Right ventricle myocardium superior (tissue), 1 donor: ENCODE results near the gene STK24. TPM values are rescaled to one million over a fixed set of nuclear protein-coding genes. Genes with fewer than 3 reads are reported as not detected.

Experiments
- ATAC-seq: fragments of 200-7000 bp; cut with Tn5 transposase; one replicate; pipeline ENCODE4 v1.9.1; 2020; ENCODE audit warnings: mild to moderate bottlenecking; ENCODE audit not compliant: poor library complexity
- DNase-seq: peaks from one replicate; pipeline ENCODE4 v3.0.0-alpha.2; 2020
- intact Hi-C: fragments of 100-400 bp; cut with DNase I; formaldehyde crosslinking; loops from one replicate; pipeline ENCODE4 v1.11.2; 2022
- total RNA-seq: library from RNA; stranded (reverse); fragmentation: NEBNext Ultra II Directional; extraction: Animal tissue kit (Norgen Biotek cat#: 25700); gene quantifications from one replicate; pipeline ENCODE4 v1.2.1, GENCODE V29; 2021
- donor health status: DM: no; HTN: yes; CAD: no; lungs with severe emphysema.

STK24 gene
- total RNA-seq, 1 donor from 2014 or later = 56.1 TPM

- intact Hi-C loops = no loop called here
- DNase-seq = no peak
- no peak for ATAC-seq
These were observed 90.5 kb downstream of the STK24 start for GRCh38 chr13:98486412-98486811.

DNA sequence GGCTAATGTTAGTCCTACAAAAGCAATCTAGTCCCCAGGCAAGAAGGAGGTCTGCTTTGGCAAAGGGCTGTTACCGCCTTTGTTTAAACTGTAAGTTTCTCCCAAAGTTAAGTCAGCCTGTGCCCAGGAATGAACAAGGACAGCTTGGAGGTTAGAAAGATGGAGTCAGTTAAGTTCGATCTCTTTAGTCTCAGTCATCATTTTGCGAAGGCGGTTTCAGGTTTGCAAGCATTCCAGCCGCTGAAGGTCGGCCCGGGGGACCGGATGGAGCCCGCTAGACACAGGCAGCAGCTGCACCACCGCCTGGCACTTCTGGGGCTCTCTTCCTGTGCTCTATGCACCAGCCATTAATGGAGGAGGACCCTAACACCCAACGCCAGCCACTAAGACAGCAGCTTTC is 91.3 kb downstream of the STK24 start:
- DNase-seq (no peak), ATAC-seq (no peak)
- intact Hi-C loops = no loop called here

DNA sequence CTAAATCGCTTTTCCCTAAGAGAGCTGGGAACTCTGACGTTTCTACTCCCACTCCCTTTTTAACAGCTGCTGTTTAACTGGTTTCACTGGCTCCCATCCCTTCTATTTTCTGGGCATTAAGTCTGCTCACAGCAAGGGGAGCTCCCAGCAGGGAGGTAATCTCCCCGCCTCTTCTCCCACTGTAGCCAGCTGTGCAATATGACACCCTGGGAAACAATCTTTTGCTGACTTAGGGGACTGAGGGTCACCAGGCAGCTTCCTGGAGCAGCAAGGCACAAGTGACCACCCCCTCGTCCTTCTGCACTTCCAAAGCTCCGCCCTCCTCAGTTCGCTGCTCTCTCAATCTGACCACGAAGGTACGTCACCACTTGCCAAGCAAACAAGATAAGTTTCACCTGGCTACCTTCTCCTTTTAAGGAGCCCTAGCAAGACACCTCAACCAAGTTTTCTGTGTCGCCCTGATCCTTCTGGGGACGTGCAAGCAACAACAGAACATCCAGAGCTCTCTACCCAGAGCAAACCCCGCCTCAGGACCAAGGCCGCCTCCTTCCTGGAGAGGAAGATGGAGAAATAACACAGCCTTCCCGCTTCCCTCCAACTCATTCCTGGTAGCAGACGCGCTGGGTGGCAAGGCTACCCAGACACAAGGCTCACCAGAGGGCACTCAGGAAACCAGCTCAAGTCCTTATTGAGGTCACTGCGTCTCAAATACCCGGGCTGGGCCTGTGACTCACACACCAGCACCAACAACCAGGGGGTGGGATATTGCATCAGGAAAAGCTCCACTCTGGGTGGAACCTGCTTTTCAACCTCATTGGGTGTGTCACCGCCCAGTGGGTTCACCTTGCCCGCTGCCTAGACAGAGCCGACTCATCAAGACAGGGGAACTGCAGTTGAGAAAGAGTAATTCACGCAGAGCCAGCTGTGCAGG is 92.4 kb downstream of the STK24 start:
- intact Hi-C loops = no loop called here
- peak; percentile 65 for ATAC-seq
- DNase-seq = peak; percentile 67

DNA sequence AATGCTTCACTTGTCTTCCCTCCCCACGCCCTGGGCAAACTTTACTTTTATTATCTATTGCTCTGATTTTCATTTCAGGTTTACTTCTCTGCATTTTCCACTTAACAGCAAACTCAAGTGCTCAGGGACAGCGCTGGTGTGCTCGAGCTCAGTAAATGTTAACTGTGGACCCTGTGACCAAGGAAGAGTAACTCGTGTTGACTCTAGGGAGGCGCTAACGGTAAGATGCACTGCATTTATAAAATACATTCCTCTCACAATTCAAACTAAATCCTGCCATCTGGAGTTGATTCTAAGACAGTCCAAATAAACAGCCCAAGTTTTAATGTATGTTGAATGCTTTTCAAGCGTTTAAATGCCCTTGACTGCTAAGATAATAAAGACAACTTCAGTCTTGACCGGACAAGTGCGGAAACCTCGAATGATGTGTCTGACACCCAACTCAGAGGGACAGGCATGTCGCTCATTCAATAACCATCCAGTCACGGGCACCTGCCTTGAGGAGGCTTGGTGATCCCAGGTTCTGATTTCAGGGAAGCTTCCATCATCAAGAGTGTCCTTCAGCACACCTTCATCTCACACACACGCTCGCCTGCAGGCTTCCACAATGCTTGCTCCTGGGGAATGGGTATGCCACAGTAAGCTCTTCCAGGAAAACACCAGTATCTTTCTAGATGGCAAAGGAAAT is 93.2 kb downstream of the STK24 start:
- DNase-seq (no peak), ATAC-seq (no peak)
- intact Hi-C loops = no loop called here

DNA sequence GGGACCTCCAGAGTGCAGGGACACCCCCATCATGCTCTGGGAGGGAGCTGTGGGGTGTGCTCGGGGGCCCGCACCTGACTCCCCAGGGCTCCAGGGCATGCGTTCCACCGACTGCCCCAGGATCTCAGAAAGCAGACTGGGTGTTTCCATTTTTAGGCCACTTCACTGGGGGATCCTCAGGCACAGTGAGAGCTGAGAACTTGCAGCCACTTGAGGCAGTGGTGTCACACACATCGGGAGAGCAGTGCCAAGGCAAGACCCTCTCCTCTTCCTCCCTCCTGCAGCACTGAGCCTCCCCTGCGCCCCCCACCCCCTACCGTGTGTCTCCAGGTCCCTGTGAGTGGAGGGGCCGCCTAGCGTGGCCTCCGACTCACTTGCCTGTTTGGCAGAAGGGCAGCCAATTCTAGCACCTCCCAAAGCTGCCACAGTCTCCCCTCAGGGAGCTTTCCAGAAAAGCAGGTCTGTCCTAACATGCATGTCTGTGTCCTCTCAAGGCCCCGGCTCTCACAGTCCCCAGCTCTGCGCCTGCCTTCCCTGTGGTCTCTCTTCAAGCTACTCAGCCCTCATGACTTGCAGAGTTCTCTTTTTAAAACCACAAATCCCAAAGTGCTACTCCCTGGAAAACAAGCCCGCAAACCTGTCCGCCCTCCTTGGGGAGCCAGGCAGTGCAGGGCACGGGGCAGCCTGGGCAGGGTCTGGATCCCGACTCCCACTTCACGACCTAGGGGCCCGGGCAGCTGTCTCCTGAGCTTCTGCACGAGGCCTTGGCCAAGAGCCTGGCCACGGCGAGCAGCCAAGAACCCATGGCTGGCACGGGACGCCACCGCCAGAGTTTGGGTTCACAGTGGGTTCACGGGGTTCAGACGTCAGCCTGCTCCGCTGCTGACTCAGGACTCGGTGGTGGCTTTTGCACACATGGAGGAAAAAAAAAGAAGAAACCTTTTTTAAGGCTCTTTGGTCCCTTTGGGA is 94.1 kb downstream of the STK24 start:
- ATAC-seq (peak; percentile 72), DNase-seq (peak; percentile 88)
- intact Hi-C loops = no loop called here

DNA sequence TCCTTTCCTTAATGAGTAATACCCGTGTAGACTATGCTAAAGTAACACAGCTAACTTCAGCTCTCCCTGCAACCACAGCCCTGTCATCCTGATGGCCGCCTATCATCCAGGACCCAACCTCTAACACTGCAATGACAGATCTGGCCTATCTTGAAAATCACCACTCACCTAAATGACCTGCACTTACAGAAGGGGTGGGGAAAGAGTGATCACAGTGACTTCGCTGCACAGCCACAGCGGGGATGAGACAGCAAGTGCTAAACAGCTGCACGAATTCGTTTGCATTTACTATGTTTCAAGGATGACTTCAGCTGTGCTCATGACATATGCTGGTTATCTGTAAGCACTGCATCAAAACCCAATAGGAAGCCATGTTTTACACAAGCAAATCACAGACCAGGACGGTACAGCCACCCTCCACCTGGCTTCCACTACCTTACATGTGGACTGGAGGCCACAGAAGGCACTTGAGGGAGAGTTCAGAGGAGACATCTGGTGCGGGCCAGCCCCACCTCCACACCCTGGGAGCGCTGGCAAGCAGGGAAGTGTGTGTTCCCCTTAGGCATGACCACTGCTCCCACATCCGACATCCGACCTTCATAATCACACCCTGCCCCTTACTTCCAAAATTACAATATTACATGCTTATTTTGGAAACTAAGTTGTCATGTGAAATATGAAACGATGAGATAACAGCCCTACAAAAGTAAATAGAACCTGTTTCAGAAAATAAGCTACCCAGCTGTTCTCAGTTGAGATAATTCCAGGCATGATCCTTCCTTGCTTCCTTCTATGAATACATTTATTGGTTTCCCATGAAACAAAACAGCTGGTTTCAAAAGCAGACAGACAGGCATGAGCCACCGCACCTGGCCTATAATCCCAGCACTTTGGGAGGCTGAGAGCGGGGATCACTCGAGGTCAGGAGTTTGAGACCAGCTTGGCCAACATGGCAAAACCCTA is 95.7 kb downstream of the STK24 start:
- intact Hi-C loops = no loop called here
- DNase-seq = peak; percentile 62
- ATAC-seq = peak; percentile 30

DNA sequence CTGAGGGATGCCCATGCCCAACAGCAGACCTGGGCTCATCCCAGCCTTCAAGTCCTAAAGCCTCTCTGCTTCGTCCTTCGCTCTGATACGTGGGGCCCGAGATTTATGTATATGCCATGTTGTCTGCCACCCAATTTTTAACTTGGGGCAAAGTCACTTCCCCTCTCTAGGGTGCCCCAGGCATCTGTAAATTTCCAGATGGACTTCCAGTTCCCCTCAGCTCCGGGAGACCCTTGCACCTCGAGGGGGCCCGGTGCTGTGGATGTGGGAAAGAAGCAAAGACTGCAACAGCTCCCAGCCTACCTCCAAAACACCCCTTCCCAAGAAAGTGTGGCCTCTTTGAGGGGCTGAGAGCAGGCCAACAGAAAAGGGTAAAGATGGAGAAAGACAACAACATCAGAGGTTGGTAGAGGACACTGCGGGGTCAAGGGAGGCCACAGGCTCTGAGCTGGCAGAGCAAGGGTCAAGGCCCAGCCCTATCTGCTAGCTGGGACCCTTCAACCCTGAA is 97.4 kb downstream of the STK24 start:
- ATAC-seq = no peak
- intact Hi-C loops = no loop called here
- no peak for DNase-seq

- intact Hi-C loops = no loop called here
- no peak for DNase-seq
- ATAC-seq = no peak
These were observed 98.4 kb downstream of the STK24 start for GRCh38 chr13:98478189-98479129.

GRCh38 chr13:98476538-98476966 is 100.4 kb downstream of the STK24 start:
- intact Hi-C loops = no loop called here

DNA sequence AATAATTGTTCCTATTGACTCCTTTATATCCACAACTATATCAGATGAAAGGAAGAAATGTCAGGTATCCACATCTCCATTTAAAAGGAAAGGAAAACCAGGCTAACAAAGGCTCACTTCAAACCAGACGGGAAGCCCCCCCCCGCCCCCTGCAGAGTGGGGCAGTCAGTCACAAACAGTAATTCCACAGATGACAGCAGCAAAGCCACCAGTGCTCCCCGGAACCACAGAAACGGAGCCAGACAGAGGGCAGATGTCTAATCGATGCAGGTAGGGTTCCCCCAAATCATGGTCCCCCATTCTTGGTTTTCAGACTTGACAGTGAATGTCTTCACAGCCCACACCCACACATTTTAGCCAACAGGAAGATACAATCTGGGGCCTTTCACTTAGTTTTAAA is 100.8 kb downstream of the STK24 start:
- no peak for ATAC-seq
- intact Hi-C loops = no loop called here
- no peak for DNase-seq

More at GRCh38 chr13:98476538-98476966, 100.4 kb downstream of the STK24 start:
- ATAC-seq (peak; percentile 27), DNase-seq (peak; percentile 64)

GRCh38 chr13:98475522-98475921 is 101.4 kb downstream of the STK24 start:
- DNase-seq = no peak
- ATAC-seq = no peak
- intact Hi-C loops = no loop called here

- ATAC-seq (no peak), DNase-seq (no peak)
- intact Hi-C loops = no loop called here
These were observed 102.1 kb downstream of the STK24 start for GRCh38 chr13:98474761-98475160.

DNA sequence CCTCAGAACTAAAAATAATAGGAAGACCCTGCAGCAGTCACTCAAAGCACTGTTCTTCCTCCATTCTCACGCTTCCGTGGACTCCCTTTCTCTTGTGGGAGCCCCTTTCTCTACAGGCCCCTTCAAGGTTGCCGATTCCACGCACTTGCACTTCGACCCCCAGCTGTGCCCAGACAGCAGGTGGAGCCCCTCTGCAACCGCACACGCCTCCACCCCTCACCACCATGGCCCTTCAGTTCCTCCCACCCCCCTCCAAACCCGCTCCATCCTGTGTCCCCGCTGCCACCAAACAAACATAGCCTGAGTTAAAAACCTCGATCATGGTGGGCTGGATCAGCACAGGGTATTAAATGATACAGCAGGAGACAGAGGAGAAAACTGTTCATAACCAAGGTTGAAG is 102.6 kb downstream of the STK24 start:
- ATAC-seq (no peak), DNase-seq (no peak)
- intact Hi-C loops = no loop called here

- intact Hi-C loops = no loop called here
- ATAC-seq = no peak
- no peak for DNase-seq
These were observed 103.1 kb downstream of the STK24 start for GRCh38 chr13:98473788-98474144.

DNA sequence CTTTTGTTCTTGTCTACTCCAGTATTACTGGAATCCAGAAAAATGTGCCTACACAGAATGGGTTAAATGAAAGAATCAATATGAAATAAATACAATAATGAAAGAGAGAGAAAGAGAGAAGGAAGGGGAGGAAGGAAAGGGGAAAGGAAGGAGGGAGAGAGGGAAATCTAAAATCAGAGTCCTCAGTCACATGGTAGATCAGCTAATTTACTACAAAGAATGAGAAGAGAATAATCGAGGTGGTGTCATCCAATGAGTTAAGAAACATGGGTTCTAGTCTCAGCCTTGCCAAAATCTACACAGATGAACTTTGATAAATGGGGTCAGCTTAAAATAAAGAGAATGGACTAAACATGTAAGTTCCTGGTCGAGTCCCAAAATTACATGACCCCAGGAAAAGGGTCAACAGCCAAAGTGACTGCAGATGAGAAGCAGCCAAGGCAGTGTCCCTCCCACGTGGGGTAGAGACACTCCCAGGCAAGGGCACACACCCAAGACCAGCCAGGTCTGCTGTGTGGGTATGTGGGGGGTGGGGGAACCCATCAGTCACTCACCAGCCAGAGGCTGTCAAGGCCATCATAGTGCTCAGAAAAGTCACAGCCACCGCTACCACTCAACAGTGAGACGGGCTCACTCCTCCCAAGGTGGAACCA is 103.6 kb downstream of the STK24 start:
- ATAC-seq (peak; percentile 47), DNase-seq (no peak)
- intact Hi-C loops = no loop called here

GRCh38 chr13:98471934-98472333 is 105.0 kb downstream of the STK24 start:
- intact Hi-C loops = no loop called here
- DNase-seq (peak; percentile 69), ATAC-seq (peak; percentile 85)
